Measurements from ENCODE around the gene GRAMD4.
A peak's percentile ranks its signal among the peaks of the same experiment; 100 is the strongest.

GRAMD4 gene, protein sequence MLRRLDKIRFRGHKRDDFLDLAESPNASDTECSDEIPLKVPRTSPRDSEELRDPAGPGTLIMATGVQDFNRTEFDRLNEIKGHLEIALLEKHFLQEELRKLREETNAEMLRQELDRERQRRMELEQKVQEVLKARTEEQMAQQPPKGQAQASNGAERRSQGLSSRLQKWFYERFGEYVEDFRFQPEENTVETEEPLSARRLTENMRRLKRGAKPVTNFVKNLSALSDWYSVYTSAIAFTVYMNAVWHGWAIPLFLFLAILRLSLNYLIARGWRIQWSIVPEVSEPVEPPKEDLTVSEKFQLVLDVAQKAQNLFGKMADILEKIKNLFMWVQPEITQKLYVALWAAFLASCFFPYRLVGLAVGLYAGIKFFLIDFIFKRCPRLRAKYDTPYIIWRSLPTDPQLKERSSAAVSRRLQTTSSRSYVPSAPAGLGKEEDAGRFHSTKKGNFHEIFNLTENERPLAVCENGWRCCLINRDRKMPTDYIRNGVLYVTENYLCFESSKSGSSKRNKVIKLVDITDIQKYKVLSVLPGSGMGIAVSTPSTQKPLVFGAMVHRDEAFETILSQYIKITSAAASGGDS

GRCh38 chr22:46619830-46620501 is at the start of gene GRAMD4:
GRAMD4 (plus strand) TSS chr22:46620386; CDS start chr22:46626800, 6,414 bp downstream.
- peaks cover 21% of the 10 kb centered on the region for H3K4me1 Mint-ChIP-seq

GRCh38 chr22:46571642-46572250 is 48.4 kb upstream of the GRAMD4 start:
- Mint-ChIP-seq H3K9me3 (peaks cover 4% of the 10 kb centered on the region), H3K27ac (no peak overlapping the region), H3K36me3 (peaks cover 2% of the 10 kb centered on the region), H3K4me1 (peaks cover 27% of the 10 kb centered on the region), H3K4me3 (no peak overlapping the region), H3K27me3 (no peaks in the 10 kb centered on the region)
- DNase-seq (ENCODE audit: low spot score in 2 of 2) (no peak), ATAC-seq (ENCODE audit: low read depth) (no peak)

More at GRCh38 chr22:46619830-46620501, at the start of gene GRAMD4:
- H3K27ac Mint-ChIP-seq, result no peak within 1 kb of the TSS
- no peak within 1 kb of the TSS for H3K4me3 Mint-ChIP-seq
- DNase-seq (ENCODE audit: low spot score in 2 of 2) (no peak), ATAC-seq (ENCODE audit: low read depth) (no peak)
- no peaks in the 10 kb centered on the region for H3K27me3 Mint-ChIP-seq
- no peaks in the 10 kb centered on the region for H3K9me3 Mint-ChIP-seq
- peaks cover 2% of the 10 kb centered on the region for H3K36me3 Mint-ChIP-seq

- peaks cover 2% of the 10 kb centered on the region for H3K36me3 Mint-ChIP-seq
- no peak overlapping the region for H3K27ac Mint-ChIP-seq
- no peak overlapping the region for H3K4me3 Mint-ChIP-seq
- H3K4me1 Mint-ChIP-seq, result peaks cover 25% of the 10 kb centered on the region
- H3K27me3 Mint-ChIP-seq, result no peaks in the 10 kb centered on the region
- ATAC-seq (ENCODE audit: low read depth), result no peak
- H3K9me3 Mint-ChIP-seq, result peaks cover 4% of the 10 kb centered on the region
- no peak for DNase-seq (ENCODE audit: low spot score in 2 of 2)
These were observed 47.0 kb upstream of the GRAMD4 start for GRCh38 chr22:46572911-46573780.

- Mint-ChIP-seq H3K4me1 (peaks cover 25% of the 10 kb centered on the region), H3K4me3 (no peak overlapping the region), H3K36me3 (peaks cover 2% of the 10 kb centered on the region), H3K27ac (no peak overlapping the region), H3K9me3 (peaks cover 4% of the 10 kb centered on the region), H3K27me3 (no peaks in the 10 kb centered on the region)
- DNase-seq (ENCODE audit: low spot score in 2 of 2) (no peak), ATAC-seq (ENCODE audit: low read depth) (no peak)
These were observed 46.3 kb upstream of the GRAMD4 start for GRCh38 chr22:46573781-46574437.

GRCh38 chr22:46574438-46574992 is 45.7 kb upstream of the GRAMD4 start:
- Mint-ChIP-seq H3K4me1 (peaks cover 30% of the 10 kb centered on the region), H3K27me3 (no peaks in the 10 kb centered on the region), H3K27ac (no peak overlapping the region), H3K9me3 (peaks cover 4% of the 10 kb centered on the region), H3K4me3 (peak overlapping the region; percentile 78), H3K36me3 (peaks cover 2% of the 10 kb centered on the region)
- ATAC-seq (ENCODE audit: low read depth) (no peak), DNase-seq (ENCODE audit: low spot score in 2 of 2) (no peak)

DNA sequence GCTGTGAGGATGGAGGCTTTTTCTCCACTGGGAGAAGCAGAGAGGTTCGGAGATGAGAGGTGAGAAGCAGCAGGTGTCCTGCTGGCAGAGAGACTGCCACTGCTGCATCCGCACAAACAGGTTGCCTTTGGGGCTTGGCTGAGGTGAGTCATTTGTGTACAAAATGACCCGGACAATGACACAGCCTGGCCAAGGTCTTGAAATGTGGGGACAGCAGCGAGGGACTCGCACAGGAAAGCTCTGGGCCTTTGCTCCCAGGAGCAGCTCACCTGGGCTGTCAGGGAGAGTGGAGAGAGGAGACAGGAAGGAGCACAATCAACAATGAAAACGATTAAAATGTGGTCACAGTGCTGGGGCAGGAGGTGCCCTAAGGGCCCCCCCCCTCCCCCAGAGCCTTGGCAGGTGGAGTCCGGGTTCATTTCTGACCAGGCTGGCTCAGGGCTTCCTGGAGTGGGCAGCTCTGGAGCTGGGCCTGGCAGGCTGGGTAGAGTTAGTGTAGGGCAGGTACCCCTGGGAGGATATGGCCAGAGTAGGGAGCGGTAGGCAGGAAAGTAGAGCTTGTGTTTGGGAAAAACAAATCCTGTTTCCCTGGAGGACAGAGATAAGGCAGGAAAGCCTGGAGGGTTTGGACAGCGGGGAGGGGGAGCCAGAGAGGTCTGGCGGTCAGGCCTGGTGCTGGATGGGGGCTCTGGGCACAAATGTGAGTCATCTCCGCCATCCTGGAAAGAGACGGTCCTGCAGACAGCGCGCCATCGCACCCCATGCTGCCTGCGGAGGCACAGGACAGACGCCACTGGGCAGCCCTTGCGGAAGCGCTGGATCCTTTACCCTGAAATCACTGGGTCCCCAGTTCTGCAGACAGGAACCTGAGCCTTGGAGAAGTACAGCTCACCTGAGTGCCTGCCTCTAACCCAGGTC is 44.9 kb upstream of the GRAMD4 start:
- peaks cover 4% of the 10 kb centered on the region for H3K9me3 Mint-ChIP-seq
- H3K4me3 Mint-ChIP-seq, result peak overlapping the region; percentile 78
- H3K27me3 Mint-ChIP-seq, result no peaks in the 10 kb centered on the region
- ATAC-seq (ENCODE audit: low read depth), result no peak
- peaks cover 2% of the 10 kb centered on the region for H3K36me3 Mint-ChIP-seq
- H3K4me1 Mint-ChIP-seq, result peaks cover 33% of the 10 kb centered on the region
- DNase-seq (ENCODE audit: low spot score in 2 of 2), result no peak
- peak overlapping the region; percentile 4 for H3K27ac Mint-ChIP-seq

DNA sequence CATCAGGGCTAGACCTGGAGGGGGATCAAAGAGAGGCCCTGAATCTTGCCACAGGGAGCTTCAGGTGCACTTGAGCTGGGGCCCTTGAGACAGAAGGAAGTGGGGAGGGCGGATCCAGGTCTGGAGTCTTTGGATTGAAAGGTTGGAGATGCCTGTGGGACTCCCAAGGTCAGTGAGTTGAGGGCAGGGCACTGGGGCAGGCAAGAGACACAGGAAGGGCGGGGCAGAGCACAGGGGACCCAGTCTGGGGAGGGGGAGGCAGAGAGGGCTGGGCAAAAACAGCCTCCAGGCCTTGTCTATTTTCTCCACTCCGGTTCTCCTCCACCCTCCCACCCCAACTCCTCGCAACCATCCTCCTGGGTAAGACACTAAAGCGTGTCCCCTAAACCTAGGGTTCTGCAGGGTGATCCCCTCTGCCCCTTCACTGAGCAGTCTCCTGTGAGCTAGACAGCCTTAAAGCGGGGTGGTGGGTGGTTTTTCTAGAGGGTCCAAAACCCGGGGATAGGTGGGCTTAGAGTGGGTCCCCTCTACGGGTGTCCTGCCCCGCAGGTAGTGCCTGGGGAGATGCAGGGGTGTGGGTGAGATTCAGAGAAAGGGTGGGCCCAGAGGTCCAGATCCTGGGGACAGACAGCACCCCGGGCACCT is 44.2 kb upstream of the GRAMD4 start:
- Mint-ChIP-seq H3K4me1 (peaks cover 37% of the 10 kb centered on the region), H3K36me3 (peaks cover 2% of the 10 kb centered on the region), H3K27me3 (no peaks in the 10 kb centered on the region), H3K9me3 (peaks cover 4% of the 10 kb centered on the region), H3K4me3 (peak overlapping the region; percentile 78), H3K27ac (peak overlapping the region; percentile 4)
- DNase-seq (ENCODE audit: low spot score in 2 of 2) (no peak), ATAC-seq (ENCODE audit: low read depth) (no peak)

GRCh38 chr22:46576556-46577367 is 43.4 kb upstream of the GRAMD4 start:
- DNase-seq (ENCODE audit: low spot score in 2 of 2), result peak; percentile 49 to 65

GRCh38 chr22:46577368-46578249 is 42.6 kb upstream of the GRAMD4 start:
- H3K36me3 Mint-ChIP-seq, result no peaks in the 10 kb centered on the region
- H3K9me3 Mint-ChIP-seq, result no peaks in the 10 kb centered on the region
- no peak for DNase-seq (ENCODE audit: low spot score in 2 of 2)
- H3K27ac Mint-ChIP-seq, result peak overlapping the region; percentile 87
- peak; percentile 36 for ATAC-seq (ENCODE audit: low read depth)
- no peaks in the 10 kb centered on the region for H3K27me3 Mint-ChIP-seq
- H3K4me3 Mint-ChIP-seq, result peak overlapping the region; percentile 96
- peaks cover 50% of the 10 kb centered on the region for H3K4me1 Mint-ChIP-seq

More at GRCh38 chr22:46576556-46577367, 43.4 kb upstream of the GRAMD4 start:
- ATAC-seq (ENCODE audit: low read depth), result peak; percentile 80
- peaks cover 2% of the 10 kb centered on the region for H3K36me3 Mint-ChIP-seq
- H3K27ac Mint-ChIP-seq, result peak overlapping the region; percentile 4
- H3K4me1 Mint-ChIP-seq, result peaks cover 45% of the 10 kb centered on the region
- no peaks in the 10 kb centered on the region for H3K27me3 Mint-ChIP-seq
- H3K9me3 Mint-ChIP-seq, result peaks cover 4% of the 10 kb centered on the region
- H3K4me3 Mint-ChIP-seq, result peak overlapping the region; percentile 78

- peak overlapping the region; percentile 87 for H3K27ac Mint-ChIP-seq
- no peaks in the 10 kb centered on the region for H3K36me3 Mint-ChIP-seq
- ATAC-seq (ENCODE audit: low read depth) (no peak), DNase-seq (ENCODE audit: low spot score in 2 of 2) (no peak)
- no peaks in the 10 kb centered on the region for H3K9me3 Mint-ChIP-seq
- no peaks in the 10 kb centered on the region for H3K27me3 Mint-ChIP-seq
- peaks cover 53% of the 10 kb centered on the region for H3K4me1 Mint-ChIP-seq
- peak overlapping the region; percentile 96 for H3K4me3 Mint-ChIP-seq
These were observed 41.8 kb upstream of the GRAMD4 start for GRCh38 chr22:46578251-46578823.
